Mucosa of stomach (tissue), 1 donor: ENCODE measurements around the gene TXNRD3.
"Not testable (repeated sequence)": the region's sequence is repeated elsewhere in the genome, so short reads cannot be mapped to it uniquely, and the experiment has no call there.

Experiments used
- H3K27me3 ChIP-seq: one replicate; pipeline ENCODE4 v1.7.0; 2013; ENCODE audit warnings: mild to moderate bottlenecking, low read length; ENCODE audit not compliant: control insufficient read depth, insufficient read depth
- H3K36me3 ChIP-seq: one replicate; pipeline ENCODE4 v1.7.0; 2013; ENCODE audit warnings: low read length; ENCODE audit not compliant: control insufficient read depth, insufficient read depth
- H3K4me1 ChIP-seq: one replicate; pipeline ENCODE4 v1.7.0; 2013; ENCODE audit warnings: mild to moderate bottlenecking, low read length; ENCODE audit not compliant: control insufficient read depth, insufficient read depth
- H3K4me3 ChIP-seq: one replicate; pipeline ENCODE4 v1.7.0; 2013; ENCODE audit warnings: low read length
- H3K9ac ChIP-seq: one replicate; pipeline ENCODE4 v1.7.0; 2013; ENCODE audit warnings: mild to moderate bottlenecking, low read length, moderate library complexity
- H3K9me3 ChIP-seq: one replicate; pipeline ENCODE4 v1.7.0; 2013; ENCODE audit warnings: mild to moderate bottlenecking, low read length, moderate library complexity; ENCODE audit not compliant: control insufficient read depth
- donor health status: Pancreatic carcinoma.

TXNRD3 gene

GRCh38 chr3:126604691-126605090, 50.2 kb downstream of the TXNRD3 start:
- Histone ChIP-seq H3K27me3 (no peaks in the 10 kb centered on the region), H3K4me3 (no peak overlapping the region), H3K9ac (no peak overlapping the region), H3K36me3 (no peaks in the 10 kb centered on the region), H3K9me3 (no peaks in the 10 kb centered on the region), H3K4me1 (no peaks in the 10 kb centered on the region)

GRCh38 chr3:126599101-126599500, 55.8 kb downstream of the TXNRD3 start:
- Histone ChIP-seq H3K4me1 (no peaks in the 10 kb centered on the region), H3K9ac (no peak overlapping the region), H3K4me3 (no peak overlapping the region), H3K36me3 (no peaks in the 10 kb centered on the region), H3K9me3 (no peaks in the 10 kb centered on the region), H3K27me3 (no peaks in the 10 kb centered on the region)

DNA sequence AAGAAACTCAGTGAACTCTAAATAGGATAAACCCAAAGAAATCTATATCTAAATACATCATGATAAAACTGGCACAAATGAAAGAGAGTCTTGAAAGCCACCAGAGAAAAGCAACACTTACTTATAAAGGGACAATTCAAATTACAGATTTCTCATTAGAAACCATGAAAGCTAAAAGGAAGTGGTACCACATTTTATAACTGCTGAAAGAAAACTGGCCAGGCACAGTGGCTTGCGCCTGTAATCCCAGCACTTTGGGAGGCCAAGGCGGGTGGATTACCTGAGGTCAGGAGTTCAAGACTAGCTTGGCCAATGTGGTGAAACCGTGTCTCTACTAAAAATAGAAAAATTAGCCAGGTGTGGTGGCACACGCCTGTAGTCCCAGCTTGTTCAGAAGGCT, 59.4 kb downstream of the TXNRD3 start:
- not testable (repeated sequence) for H3K27me3 ChIP-seq

GRCh38 chr3:126591515-126591914, 63.4 kb downstream of the TXNRD3 start:
- not testable (repeated sequence) for H3K4me1 ChIP-seq, H3K36me3 ChIP-seq, H3K9me3 ChIP-seq, H3K4me3 ChIP-seq, H3K27me3 ChIP-seq, H3K9ac ChIP-seq

More for the DNA sequence above, 59.4 kb downstream of the TXNRD3 start:
- H3K9me3 ChIP-seq, H3K4me1 ChIP-seq, H3K4me3 ChIP-seq, H3K9ac ChIP-seq, H3K36me3 ChIP-seq: not testable (repeated sequence)

GRCh38 chr3:126582311-126582710, 72.6 kb downstream of the TXNRD3 start:
- Histone ChIP-seq H3K4me1 (no peaks in the 10 kb centered on the region), H3K9me3 (no peaks in the 10 kb centered on the region), H3K27me3 (no peaks in the 10 kb centered on the region), H3K4me3 (no peak overlapping the region), H3K36me3 (no peaks in the 10 kb centered on the region), H3K9ac (no peak overlapping the region)

- Histone ChIP-seq H3K4me1 (no peaks in the 10 kb centered on the region), H3K4me3 (no peak overlapping the region), H3K36me3 (no peaks in the 10 kb centered on the region), H3K9me3 (no peaks in the 10 kb centered on the region), H3K27me3 (no peaks in the 10 kb centered on the region), H3K9ac (no peak overlapping the region)
Observed at GRCh38 chr3:126581569-126581968, 73.4 kb downstream of the TXNRD3 start.

DNA sequence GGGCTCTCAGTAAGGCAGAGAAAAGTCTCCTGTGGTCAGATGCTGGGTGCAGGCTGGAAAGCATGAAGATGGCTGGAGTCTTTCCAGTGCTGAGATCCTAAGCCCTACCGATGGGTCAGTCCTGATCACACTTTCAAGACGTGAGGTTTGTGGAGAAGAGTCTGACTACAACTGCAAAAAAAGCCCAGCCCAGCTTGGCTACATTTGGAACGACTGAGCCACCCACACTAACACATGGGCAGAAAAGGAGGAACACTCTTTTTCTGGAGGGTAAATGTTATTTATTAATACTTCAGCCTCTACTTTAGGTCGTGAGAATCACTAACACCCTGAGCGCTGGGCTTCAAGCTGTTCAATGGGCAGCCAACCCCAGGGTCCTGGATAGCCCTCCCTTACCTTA, 74.2 kb downstream of the TXNRD3 start:
- no peak overlapping the region for H3K9ac ChIP-seq
- H3K27me3 ChIP-seq = no peaks in the 10 kb centered on the region
- no peaks in the 10 kb centered on the region for H3K36me3 ChIP-seq
- no peaks in the 10 kb centered on the region for H3K9me3 ChIP-seq
- H3K4me1 ChIP-seq = no peaks in the 10 kb centered on the region
- no peak overlapping the region for H3K4me3 ChIP-seq

- no peaks in the 10 kb centered on the region for H3K4me1 ChIP-seq
- H3K9ac ChIP-seq = no peak overlapping the region
- no peaks in the 10 kb centered on the region for H3K9me3 ChIP-seq
- H3K4me3 ChIP-seq = no peak overlapping the region
- H3K36me3 ChIP-seq = no peaks in the 10 kb centered on the region
- H3K27me3 ChIP-seq = no peaks in the 10 kb centered on the region
Observed at GRCh38 chr3:126578702-126579101, 76.2 kb downstream of the TXNRD3 start.

DNA sequence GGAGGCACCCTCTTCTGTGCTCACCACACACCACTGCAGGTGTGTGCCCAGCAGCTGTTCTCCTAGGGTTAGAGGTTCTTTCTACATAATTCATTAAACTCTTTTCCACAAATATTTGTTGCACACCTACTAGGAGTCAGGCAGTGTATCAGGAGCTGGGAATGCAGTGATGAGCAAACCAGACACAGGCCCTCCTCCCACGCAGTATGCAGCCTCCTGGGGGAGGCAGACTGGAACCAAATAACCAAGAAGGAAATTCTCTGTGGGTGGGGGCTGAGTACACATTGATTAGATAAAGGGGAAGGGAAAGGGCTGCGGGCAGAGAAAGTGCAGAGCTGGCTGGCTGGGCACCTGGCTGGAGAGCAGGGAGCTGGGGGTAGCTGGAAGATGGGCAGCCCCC, 77.7 kb downstream of the TXNRD3 start:
- Histone ChIP-seq H3K27me3 (no peaks in the 10 kb centered on the region), H3K36me3 (no peaks in the 10 kb centered on the region), H3K4me1 (no peaks in the 10 kb centered on the region), H3K9ac (no peak overlapping the region), H3K9me3 (no peaks in the 10 kb centered on the region), H3K4me3 (no peak overlapping the region)

DNA sequence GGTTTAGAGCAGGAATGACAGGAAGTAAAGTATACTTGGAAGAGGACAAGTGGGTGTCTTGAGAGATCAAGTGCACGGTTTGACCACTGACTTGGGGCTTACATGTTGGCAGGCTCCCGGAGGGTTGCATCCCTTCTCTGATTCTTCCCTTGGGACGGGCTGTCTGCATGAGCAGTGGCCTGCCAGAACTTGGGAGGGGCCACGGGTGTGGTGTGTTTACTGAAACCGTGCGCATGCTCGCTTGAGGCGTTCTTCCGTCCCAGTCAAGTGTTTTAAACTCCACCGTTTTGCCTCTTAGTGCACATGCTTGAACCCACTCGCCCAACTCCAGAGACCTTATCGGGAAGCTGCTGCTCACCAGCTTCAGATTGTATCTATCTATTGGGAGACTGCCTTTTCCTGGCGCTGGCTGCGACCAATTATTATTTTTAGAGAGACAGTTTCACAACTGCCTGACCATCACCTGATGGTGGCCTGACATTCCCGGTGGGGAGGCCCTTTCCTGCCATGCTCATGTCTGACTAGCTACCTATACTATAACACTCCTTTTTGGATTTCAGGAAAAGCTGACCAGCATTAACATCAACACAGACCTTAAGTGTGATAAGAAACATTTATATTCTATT, 81.3 kb downstream of the TXNRD3 start:
- H3K27me3 ChIP-seq = no peaks in the 10 kb centered on the region
- H3K9ac ChIP-seq = no peak overlapping the region
- no peaks in the 10 kb centered on the region for H3K4me1 ChIP-seq
- H3K9me3 ChIP-seq = no peaks in the 10 kb centered on the region
- H3K4me3 ChIP-seq = no peak overlapping the region
- no peaks in the 10 kb centered on the region for H3K36me3 ChIP-seq

- H3K9ac ChIP-seq = no peak overlapping the region
Observed at GRCh38 chr3:126571078-126571477, 83.8 kb downstream of the TXNRD3 start.

DNA sequence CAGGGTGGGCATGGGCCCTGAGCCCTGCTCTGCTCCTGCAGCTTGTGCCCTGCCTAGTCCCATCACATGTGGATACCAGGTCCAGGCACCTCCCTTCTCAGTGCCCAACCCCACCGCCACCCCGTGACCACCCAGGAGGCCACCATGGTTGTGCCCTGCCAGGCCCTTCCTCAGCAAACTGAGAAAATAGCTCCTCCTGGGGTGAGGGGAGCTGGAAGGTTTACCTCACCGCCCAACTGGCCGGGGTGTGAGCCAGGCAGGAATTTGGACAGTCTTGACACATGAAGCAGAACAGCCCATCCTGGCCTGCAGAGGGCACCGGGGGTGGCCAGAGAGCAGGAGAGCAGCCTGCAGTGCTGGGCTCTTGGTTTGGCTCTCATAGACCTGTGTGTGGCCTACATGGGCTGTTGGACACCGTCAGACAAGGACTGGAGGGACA, 84.8 kb downstream of the TXNRD3 start:
- Histone ChIP-seq H3K4me3 (no peak overlapping the region), H3K36me3 (no peaks in the 10 kb centered on the region), H3K9ac (no peak overlapping the region), H3K4me1 (no peaks in the 10 kb centered on the region), H3K27me3 (no peaks in the 10 kb centered on the region), H3K9me3 (no peaks in the 10 kb centered on the region)

More at GRCh38 chr3:126571078-126571477, 83.8 kb downstream of the TXNRD3 start:
- Histone ChIP-seq H3K4me3 (no peak overlapping the region), H3K36me3 (no peaks in the 10 kb centered on the region), H3K27me3 (no peaks in the 10 kb centered on the region), H3K4me1 (no peaks in the 10 kb centered on the region), H3K9me3 (no peaks in the 10 kb centered on the region)

DNA sequence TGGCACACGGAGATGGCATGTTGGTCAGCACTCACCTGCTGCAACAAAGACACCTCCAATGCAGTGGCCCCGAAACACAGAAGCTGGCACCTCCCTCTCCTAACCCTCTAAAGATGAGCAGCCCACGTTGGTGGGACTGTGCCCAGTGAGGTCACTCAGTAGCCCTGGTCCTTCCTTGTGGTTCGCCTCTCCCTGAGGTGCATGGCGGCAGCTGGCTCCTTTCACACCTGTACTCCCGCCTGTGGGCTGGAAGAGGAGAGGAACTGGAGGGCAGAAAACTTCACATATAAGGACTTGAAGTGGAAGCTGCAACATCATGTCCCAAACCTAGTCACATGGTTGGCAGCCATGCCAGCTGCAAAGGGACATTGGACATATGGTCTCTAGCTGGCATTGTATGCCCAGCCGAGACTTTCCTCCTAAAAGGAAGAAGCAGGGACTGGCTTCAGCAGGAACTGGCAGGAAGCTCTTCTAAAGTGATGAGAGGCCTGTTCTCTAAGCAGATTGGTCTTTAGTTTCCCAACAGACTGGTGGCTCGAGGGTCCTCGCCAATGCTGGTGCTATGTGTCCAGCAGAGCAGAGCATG, 85.4 kb downstream of the TXNRD3 start:
- Histone ChIP-seq H3K9me3 (no peaks in the 10 kb centered on the region), H3K4me1 (no peaks in the 10 kb centered on the region), H3K27me3 (no peaks in the 10 kb centered on the region), H3K4me3 (no peak overlapping the region), H3K9ac (no peak overlapping the region), H3K36me3 (no peaks in the 10 kb centered on the region)
